ENCODE results near the gene THBS2. TPM values are rescaled to one million over a fixed set of nuclear protein-coding genes. Genes with fewer than 3 reads are reported as not detected.
A peak's percentile ranks its signal among the peaks of the same experiment; 100 is the strongest.
"Not testable (repeated sequence)": the region's sequence is repeated elsewhere in the genome, so short reads cannot be mapped to it uniquely, and the experiment has no call there.

The THBS2 gene
- polyA plus RNA-seq, 1 donor: 33.9 TPM

DNA sequence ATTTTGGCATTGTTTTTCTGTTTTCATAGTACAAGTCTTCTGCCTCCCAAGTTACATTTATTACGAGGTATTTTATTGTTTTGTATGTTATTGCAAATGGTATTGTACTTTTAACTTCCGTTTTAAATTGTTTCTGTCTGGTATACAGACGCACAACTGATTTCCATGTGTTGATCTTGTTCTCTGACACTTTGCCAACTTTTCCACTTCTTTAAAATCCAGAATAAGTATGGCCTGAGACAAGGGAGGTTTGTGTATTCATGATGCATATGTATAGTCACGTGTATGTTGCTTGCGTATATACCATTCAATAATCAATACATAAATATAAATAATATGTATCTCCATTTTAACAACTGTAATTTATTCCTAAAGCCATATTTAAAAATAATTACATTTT is 41.2 kb downstream of the THBS2 start:
- no peak for DNase-seq (ENCODE audit: low read depth)

- no peak for DNase-seq (ENCODE audit: low read depth)
Measured at GRCh38 chr6:169211881-169212280, 41.8 kb downstream of the THBS2 start.

DNA sequence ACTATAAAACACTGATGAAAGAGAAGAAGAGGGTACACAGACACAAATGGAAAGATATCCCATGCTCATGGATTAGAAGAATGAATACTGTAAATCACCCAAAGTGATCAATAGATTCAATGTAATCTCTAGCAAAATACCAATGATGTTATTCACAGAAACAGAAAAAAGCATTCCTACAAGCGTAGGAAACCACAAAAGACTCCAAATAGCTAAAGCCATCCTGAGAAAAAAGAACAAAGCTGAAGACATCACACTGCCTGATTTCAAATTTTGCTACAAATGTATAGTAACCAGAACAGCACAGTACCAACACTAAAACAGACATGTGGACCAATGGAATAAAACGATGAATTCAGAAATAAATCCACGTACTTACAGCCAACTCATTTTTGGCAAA is 43.0 kb downstream of the THBS2 start:
- DNase-seq (ENCODE audit: low read depth): no peak

DNA sequence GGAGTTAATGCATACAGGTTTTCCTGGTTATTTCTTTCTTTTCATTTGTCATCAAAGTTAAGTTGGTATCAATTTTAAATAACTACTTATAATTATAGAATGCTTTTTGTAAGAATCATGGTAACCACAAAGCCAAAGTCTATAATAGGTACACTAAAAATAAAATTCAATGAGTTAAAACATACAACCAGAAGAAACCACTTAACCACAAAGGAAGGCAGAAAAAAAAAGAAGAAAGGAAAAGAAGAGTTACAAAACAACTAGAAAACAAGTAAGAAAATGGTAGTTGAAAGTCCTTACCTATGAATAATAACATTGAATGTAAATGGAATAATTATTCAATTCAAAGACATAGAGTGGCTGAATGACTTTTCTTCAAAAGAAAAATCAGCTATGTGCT is 45.6 kb downstream of the THBS2 start:
- no peak for DNase-seq (ENCODE audit: low read depth)

GRCh38 chr6:169207482-169207881 is 46.2 kb downstream of the THBS2 start:
- no peak for DNase-seq (ENCODE audit: low read depth)

GRCh38 chr6:169205176-169206160 is 48.2 kb downstream of the THBS2 start:
- DNase-seq (ENCODE audit: low read depth): no peak

DNA sequence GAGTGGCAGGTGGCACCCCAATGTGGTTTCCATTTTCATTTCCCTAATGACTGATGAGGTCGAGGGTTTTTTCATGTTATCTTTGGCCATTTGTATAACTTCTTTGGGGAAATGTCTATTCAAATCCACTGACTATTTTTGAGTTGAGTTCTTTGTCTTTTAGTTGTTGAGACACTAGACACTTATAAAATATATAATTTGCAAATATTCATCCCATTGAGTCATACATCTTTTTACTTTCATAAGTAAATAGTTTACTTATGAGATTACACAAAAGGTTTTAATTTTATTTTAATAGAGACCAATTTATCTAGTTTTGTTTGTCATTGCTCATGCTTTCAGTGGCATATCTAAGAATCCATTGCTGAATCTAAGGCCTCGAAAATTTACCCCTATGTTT is 49.5 kb downstream of the THBS2 start:
- DNase-seq (ENCODE audit: low read depth): no peak

DNA sequence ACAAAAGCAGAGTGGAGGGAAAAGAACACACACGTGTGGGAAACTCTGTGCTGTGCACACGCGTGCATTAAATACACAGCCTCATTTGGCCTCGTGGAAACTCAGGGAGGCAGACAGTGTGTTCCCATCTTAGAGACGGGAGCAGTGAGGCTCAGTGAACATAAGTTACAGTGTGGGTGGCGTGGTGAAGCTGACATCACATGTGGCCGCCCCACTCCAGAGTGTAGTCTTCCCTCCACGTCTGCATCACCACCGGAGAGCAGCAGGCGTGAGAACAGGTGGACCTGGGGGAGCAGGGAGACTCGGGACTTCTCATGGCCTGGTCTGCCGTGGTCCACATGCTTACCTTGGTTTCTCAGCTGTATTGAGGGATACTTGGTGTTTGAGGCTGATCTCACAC is 51.7 kb downstream of the THBS2 start:
- no peak for DNase-seq (ENCODE audit: low read depth)

DNA sequence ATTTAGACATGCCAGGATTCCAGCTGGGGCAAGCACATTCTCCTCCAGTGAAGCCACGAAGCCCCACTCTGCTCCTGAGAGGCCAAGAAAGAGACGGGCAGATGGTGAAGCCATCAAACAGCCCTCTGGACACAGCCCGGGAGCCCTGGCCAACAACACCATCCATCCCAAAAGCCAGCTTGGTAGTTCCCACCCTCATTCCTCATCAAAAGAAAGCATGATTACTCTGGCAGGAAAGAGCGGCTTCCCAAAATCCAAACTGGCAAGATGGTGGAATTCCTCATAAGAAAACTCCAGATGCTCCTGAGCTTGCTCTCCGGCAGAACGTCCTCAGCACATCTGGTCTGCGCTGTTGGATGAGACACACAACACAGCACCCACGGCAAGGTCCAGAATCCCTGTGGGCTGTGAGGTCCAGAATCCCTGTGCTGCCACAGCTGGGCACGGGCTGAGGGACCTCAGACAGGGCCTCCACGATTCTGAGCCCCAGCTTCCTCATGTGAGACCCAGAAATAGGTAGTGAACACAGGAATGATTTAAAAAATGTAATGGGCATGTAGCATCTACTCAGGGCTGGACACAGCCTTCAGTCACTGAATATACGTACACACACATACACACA is 52.6 kb downstream of the THBS2 start:
- no peak for DNase-seq (ENCODE audit: low read depth)

DNA sequence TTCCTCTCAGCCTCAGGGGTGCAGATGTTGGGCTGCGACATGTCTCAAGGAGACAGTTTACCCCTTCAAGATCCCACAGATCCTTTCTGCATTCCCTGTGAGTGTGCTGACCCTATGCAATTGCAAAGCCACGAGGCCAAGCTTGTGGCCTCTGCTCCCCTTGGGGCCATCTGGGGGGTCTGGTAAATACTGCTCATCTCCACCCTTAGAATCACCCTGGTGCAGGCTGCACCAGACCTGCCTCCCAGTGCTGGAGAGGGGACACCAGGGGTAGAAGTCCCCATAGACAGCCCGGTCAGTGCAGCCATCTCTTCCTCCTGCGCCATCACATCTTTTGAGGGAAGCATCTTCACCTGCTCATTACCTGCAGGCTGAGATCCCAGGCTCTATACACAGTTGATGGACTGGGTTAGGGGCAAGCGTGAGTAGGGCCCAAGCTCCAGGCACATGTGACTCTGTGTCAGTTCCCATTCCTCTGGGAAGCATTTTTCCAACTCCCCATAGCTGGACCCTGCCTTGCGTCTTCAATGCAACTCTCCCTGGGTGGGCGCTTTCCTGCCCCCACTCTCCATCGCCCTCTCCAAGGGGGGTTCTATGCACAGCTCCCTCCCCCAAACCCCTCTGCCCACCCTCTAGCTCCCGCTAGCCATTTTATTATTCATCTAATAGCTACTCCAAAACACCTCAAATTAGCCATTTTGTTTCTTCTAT is 53.9 kb downstream of the THBS2 start:
- no peak for DNase-seq (ENCODE audit: low read depth)

DNA sequence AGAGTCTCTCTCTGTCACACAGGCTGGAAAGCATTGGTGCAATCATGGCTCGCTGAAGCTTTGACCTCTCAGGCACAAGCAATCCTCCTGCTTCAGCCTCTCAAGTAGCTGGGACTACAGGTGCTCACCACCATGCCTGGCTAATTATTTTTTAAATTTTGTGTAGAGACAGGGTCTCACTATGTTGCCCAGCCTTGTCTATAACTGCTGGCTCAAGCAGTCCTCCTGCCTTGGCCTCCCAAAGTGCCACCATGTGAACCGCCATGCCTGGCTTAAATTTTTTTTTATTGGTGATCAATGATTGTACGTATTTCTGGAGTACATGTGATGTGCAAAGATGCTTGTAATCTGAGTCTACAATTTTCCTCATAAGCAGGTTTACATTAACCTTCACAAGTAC is 54.8 kb downstream of the THBS2 start:
- no peak for DNase-seq (ENCODE audit: low read depth)

DNA sequence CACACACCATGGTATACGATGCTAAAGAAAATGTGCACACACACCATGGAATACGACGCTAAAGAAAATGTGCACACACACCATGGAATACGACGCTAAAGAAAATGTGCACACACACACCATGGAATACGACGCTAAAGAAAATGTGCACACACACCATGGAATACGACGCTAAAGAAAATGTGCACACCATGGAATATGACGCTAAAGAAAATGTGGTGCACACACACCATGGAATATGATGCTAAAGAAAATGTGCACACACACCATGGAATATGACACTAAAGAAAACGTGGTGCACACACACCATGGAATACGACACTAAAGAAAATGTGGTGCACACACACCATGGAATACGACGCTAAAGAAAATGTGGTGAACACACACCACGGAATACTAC is 55.7 kb downstream of the THBS2 start:
- not testable (repeated sequence) for DNase-seq (ENCODE audit: low read depth)

DNA sequence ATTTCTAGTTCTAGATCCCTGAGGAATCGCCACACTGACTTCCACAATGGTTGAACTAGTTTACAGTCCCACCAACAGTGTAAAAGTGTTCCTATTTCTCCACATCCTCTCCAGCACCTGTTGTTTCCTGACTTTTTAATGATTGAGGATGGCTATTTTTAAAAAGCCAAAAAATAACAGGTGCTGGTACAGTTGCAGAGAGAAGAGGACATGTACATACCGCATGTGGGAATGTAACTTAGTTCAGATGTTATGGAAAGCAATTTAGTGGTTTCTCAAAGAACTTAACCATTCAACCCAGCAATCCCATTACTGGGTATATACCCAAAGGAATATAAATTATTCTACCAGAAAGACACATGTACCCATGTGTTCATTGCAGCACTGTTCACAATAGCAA is 57.4 kb downstream of the THBS2 start:
- DNase-seq (ENCODE audit: low read depth): not testable (repeated sequence)

- no peak for DNase-seq (ENCODE audit: low read depth)
Measured at GRCh38 chr6:169194737-169195136, 58.9 kb downstream of the THBS2 start.

- DNase-seq (ENCODE audit: low read depth): no peak
Measured at GRCh38 chr6:169190970-169191369, 62.7 kb downstream of the THBS2 start.

GRCh38 chr6:169190144-169190584 is 63.5 kb downstream of the THBS2 start:
- DNase-seq (ENCODE audit: low read depth): peak; percentile 61

- no peak for DNase-seq (ENCODE audit: low read depth)
Measured at GRCh38 chr6:169189686-169190085, 64.0 kb downstream of the THBS2 start.

- DNase-seq (ENCODE audit: low read depth): no peak
Measured at GRCh38 chr6:169189182-169189581, 64.5 kb downstream of the THBS2 start.

DNA sequence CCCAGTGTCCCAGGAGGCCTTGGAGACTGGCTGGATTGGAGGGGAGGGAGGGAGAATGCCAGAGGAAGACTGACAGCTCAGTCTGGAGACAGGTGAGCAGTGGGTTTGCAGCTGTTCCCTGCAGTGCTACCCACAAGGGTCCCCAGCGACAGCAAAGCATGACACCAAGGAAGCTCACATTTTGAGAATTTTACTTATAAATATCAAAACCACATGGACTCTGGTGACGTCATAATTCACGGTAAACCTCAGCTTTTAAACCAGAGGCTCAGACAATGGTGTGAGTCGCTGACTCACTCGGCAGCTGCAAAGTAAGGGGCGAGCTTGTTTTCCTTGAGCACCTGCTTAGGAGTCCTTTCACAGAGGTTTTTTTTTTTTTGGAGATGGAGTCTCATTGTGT is 65.2 kb downstream of the THBS2 start:
- no peak for DNase-seq (ENCODE audit: low read depth)

DNA sequence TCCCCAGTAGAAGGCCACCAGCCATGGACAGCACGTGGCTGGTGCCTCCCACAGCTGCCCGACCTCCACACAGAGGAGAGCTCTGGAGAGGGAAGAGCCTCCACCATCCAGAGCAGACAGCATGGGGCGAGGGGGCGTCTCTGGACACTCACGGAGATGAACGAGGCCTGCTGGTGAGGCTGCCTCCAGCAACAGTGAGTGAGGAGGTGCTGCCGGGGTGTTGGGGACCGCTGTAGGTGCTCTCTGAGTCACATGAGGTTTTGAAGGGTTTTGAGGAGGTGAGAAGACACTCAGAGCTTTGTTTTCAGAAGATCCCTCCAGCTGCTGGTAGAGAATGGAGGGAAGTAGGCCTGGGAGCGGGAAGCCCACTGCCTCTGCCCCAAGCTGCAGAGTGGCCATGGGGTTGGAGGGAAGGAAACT is 65.6 kb downstream of the THBS2 start:
- no peak for DNase-seq (ENCODE audit: low read depth)

DNA sequence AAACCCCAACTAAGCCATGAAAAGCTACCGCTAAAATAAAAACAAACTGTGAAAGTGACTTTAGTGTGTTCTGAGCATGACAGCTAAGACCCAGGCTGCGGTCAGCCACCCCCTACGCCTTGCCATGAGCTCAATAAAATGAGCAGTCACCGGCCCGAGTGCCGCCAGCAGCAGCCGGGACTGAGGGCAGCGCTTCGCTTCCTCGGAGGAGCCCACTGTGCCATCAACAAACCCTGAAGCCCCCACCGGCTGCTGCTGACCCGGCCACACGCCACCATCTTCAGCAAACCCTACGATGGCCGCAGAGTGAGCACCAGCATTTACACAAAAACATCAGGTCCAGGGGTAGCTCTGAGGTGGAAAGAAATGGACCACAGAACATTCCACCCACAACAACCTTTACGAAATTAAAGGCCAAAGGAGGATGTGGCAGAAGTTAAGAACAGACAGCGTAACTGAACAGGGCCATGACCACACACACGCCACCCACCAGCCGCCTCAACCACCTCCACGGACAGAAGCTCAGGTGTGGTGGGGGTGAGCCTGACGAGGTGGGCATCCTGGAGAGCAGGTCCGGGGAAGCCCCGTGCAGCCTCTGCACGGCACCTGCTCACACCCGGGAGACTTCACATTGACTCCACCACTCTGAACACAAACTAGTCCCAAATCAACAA is 67.0 kb downstream of the THBS2 start:
- DNase-seq (ENCODE audit: low read depth): no peak

Data from forelimb muscle (tissue), 1 donor.